GM18507 (cell line): Measurements from ENCODE around the gene ETV3.

Experiments
- DNase-seq: peaks from one replicate; pipeline ENCODE4 v3.0.0; 2011; ENCODE audit warnings: low read depth; ENCODE audit not compliant: insufficient read length; ENCODE audit errors: extremely low spot score
- FAIRE-seq: peaks from 2 replicates; lab custom pipeline; 2011; peaks lifted over from hg19 to GRCh38; lab: Jason Lieb, UNC

Gene ETV3

DNA sequence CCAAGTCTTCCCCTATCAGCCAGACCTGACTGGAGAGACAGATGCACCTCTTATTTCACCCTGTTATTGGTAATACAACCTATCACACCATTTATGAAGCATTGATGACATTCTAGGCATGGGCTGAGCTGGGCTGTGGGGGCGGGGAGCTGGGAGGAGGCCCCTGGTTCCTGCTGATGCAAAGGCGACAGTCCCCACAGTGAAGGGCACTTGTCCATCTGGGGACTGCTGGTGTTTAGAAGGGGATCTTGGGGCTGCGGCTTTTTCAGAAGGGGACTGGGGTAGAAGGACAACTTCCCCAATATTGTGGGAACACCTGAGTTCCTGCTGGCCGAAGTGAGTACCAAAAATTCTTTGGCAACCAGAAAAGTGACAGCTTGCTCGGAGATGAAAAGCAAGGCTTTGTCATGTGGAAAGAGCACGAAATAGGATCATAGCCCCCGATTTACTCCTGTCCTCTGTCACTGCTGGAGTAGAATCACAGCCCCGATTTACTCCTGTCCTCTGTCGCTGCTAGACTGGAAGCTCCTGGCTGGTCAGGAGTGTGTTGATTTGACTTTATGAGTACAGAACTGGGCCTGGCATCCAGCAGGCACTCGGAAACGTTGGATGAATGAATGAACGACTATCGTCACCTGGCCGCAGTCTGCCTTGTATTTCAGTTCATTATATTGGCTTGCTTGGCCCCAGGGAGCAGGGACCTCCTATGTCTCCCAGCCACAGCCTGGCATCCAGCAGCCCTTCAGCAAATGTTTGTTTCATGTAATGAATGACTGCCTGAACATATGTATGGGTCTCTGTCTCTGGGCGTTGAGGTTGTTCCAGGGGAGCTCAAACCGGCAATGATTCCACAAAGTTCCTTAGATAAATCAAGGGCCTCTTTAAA lies 22.1 kb downstream of the ETV3 start:
- FAIRE-seq (no peak), DNase-seq (no peak)

DNA sequence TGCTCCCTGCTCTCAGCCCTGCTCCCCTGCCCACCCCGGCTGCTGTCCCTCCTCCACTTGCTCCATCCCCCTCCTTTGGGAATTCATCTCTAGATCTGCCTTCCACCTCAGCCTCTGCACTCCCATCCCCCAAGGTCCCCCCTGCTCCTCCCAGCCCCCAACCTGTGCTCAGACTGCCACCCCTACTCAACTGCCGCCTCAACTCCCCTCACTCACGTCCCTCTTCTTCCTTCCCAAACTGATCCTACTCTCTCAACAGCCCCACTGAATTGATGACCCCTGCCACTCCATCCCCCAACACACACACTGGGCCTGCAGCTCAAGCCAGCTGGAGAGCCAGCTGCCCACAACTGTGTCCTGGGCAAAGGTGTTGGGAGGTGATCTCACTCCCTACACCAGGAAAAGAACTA lies 22.8 kb downstream of the ETV3 start:
- FAIRE-seq = no peak
- DNase-seq = no peak

GRCh38 chr1:157114183-157115121 lies 23.7 kb downstream of the ETV3 start:
- no peak for FAIRE-seq
- no peak for DNase-seq

DNA sequence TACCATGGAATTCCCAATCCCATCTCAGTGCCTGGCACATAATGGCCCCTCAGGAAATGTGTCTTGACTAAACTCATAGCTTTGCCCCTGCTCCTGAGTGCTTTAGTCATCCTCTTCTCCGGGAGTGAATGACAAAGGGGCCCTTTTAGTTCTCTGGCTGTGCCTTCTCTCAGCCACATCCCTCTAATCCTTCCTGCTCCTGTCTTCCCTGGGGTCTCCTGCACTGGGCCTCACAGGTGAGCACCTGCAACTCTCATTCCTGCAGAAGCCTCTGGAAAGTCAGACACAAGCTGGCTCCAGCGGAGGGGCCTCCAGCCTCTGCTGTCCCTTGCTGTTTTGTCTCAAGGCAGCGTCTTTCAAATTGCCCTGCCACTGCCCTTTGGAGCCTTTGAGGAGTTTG lies 24.6 kb downstream of the ETV3 start:
- no peak for FAIRE-seq
- no peak for DNase-seq

- no peak for FAIRE-seq
Observed at GRCh38 chr1:157113106-157113505, 25.1 kb downstream of the ETV3 start.

GRCh38 chr1:157112186-157112867 lies 25.9 kb downstream of the ETV3 start:
- DNase-seq (no peak), FAIRE-seq (no peak)

More at GRCh38 chr1:157113106-157113505, 25.1 kb downstream of the ETV3 start:
- no peak for DNase-seq

DNA sequence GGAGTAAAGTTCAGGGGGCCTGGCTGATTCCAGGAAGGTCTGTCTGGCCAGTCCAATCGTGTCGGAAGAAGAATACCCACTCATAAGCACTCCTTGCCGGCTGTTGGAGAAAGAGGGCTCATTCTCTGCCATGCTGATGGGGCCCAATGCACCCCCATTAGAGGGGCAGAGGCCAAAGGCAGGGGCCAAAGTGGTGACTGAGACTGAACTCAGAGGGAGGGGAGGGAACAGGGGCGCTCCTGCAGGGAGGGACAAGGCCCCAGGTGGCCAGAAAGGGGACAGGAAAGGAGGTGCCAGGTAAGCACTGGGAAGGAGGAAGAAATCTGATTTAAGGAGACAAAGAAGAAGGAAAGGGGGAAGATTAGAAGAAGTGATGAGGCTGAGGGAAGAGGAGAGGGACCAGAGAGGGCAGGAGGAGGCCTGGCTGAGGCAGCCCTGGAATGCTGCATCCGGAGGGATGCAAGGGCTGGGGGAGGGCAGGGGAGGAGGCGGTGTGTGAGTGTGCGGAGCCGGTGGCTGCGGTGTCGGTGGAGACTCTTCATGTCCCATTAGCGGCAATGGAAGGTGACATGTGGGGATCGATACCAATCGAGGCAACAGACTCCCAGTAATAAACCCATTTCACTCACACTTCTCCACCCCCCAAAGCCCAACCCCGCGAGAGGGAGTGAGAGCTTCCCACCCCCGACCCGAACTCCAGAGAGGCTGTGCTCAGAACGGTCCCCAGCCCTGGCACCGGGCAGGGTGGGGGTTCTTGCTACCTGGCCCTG lies 26.6 kb downstream of the ETV3 start:
- FAIRE-seq = no peak
- no peak for DNase-seq

DNA sequence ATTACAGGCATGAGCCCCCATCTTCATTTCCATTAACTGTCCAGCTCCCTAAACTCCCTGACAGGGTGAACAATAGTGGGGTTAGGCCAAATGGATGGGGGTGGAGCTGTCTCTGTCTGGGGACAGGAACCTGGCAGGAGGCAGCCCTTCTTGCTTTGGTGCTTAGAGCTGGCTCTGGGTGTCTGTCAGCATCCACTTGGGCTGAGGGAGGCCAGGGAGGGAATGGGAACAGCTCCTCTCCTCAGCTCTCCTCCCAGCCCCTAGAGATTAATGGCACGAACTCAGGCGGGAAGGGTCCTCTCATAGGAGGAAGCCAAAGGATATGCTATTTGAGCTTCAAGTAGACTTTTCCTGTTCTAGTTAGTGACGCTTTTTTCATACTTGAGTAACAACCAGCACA lies 27.5 kb downstream of the ETV3 start:
- FAIRE-seq = no peak
- no peak for DNase-seq

DNA sequence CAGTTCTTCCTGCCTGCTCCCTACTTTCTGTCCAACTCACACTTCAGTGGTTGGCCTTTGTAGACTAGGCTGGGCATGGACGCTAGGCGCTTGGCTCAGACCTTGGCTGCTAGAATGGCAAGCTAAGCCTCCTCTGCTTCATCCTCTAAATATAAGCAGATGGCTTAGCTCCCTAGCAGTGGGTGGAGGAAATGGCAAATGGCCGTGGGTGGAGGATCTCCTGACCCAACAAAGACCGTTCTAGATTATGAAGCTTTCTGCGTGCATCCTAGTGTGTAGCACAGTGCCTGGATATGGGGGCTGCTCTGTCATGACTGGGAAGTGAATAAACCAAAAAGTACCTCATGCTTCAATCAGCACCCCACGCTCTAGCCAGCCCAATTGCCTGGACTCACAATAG lies 28.2 kb downstream of the ETV3 start:
- DNase-seq = no peak
- no peak for FAIRE-seq

- FAIRE-seq (no peak), DNase-seq (no peak)
Observed at GRCh38 chr1:157108448-157108847, 29.7 kb downstream of the ETV3 start.

DNA sequence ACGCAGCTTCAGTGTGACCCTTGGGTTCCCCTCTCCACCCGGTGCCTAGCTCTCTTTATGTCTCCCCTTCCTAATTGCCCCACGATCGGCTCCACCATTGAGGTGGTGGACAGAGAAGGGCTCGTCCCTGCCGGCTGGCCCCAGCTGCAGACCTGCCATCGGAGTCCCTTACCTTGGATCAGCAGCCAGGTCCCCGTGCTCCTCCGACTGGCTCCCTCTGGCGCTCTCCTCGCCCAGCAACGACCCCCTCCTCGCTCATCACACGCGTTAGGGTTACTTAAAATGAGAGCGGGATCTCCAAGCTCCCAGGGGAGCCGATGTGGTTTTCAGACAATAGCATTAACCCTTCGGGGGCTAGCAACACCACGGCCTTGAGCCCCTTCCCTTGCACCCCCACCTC lies 30.5 kb downstream of the ETV3 start:
- DNase-seq (no peak), FAIRE-seq (no peak)

- no peak for FAIRE-seq
- DNase-seq = no peak
Observed at GRCh38 chr1:157106813-157107189, 31.4 kb downstream of the ETV3 start.

GRCh38 chr1:157105988-157106812 lies 32.0 kb downstream of the ETV3 start:
- FAIRE-seq = peak; percentile 63
- peak; percentile 54 for DNase-seq

- DNase-seq (no peak), FAIRE-seq (no peak)
Observed at GRCh38 chr1:157105298-157105987, 32.8 kb downstream of the ETV3 start.

DNA sequence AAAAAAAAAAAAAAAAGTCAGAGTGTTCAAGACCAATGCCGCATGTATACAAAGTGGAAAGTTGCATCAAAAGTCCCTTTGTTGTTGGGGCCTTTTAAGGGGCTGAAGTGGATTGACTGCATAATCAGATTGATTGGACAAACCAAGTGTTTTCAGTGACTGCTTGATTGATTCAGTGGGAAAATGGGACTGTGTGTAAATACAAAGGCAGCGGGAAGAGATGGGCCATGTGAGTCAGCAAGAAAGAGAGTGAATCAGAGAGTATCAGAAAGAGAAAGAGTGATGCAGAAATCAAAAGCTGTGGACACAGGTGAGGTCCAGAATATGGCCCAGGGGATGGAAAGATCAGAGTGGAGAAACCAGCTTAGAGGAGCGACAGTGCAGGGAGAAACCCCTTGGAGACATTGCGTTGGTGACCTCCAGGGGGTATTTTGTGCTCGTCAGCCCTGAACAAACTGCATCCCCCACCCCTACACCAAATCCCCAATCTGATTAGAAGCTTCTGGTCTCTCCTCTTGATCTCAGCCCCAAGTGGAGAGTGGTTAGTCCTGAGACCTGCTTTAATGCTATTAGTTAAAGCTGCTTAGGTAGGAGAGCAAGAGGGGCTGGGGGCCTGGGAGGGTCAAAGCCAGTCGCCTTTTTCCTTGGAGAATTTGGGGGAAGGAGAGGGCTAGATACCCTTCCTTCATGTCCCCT lies 33.4 kb downstream of the ETV3 start:
- no peak for DNase-seq
- no peak for FAIRE-seq

DNA sequence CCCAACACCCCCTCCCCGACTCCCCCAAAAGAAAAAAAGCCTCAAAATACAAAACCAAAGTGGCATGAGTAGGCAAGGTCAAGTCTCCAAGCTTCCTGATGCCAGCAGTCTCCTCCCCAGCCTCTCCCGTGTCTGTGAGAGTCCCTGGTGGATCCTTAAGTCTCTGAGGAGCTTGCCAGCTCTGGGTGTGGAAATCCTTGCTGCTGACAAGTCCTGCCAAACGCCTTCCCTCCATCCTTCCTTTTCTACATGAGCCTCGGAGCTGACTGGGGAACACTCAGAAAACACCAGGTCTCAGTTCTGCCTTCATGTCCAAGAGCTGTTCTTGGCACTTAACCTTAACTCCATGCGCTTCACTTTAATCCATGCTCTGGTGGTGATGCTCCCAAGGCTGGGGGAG lies 34.9 kb downstream of the ETV3 start:
- FAIRE-seq (no peak), DNase-seq (no peak)

DNA sequence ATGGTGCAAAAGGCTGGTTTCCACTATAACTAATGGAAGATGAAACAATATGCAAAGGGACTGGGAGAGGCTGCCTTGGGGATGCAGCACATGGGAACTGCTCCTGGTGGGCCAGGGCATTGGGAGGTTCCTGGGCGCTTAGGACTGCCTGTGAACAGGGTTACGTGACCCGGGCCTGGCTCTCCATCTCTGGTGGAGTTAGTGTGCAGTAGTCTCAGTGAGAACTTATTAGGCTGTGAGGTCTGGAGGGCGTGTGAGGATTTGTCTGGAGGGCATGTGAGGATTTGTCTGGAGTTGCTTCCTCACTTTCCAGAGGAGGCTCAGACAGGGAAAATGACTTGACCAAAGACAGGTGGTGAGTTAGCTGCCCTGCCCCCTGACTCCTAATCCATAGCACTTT lies 37.0 kb downstream of the ETV3 start:
- no peak for DNase-seq
- no peak for FAIRE-seq
